Prostate gland (tissue), 2 donors: ENCODE measurements around the gene FAM241A.

Source experiments
- CTCF ChIP-seq, 4 experiments: fragments of 200-600 bp in 2 of 4; fragments of 450-650 bp in 2 of 4; sonication (generic) in 2 of 4; IDR thresholded peaks; 1 replicate in 3 of 4; 2 replicates in 1 of 4; pipeline ENCODE4 v1.5.1; 2016 to 2019; ENCODE audit warnings: antibody characterized with exemption in 4 of 4, mild to moderate bottlenecking in 2 of 4, moderate library complexity in 2 of 4
- POLR2A ChIP-seq: fragments of 450-650 bp; IDR thresholded peaks from one replicate; pipeline ENCODE4 v1.6.1; 2016; ENCODE audit warnings: antibody characterized with exemption, mild to moderate bottlenecking

GRCh38 chr4:112236040-112236439 lies 90.8 kb downstream of the FAM241A start:
- TF ChIP-seq CTCF (IDR thresholded peaks at IDR 0.05), result no peak
- no peak for TF ChIP-seq POLR2A
